Thyroid gland (tissue), 4 donors: ENCODE measurements around the gene SYNDIG1L. TPM values are rescaled to one million over a fixed set of nuclear protein-coding genes. Genes with fewer than 3 reads are reported as not detected.

Source experiments
- DNase-seq, 2 donors: peaks; one replicate each; pipeline ENCODE4 v3.0.0-alpha.2; 2019
- H3K27ac ChIP-seq, 3 donors: fragments of 200-600 bp; sonication (generic); 1 replicate in 2 of 3; 2 replicates in 1 of 3; pipeline ENCODE4 v1.5.1; 2016 to 2019; ENCODE audit warnings: mild to moderate bottlenecking in 1 of 3, moderate library complexity in 1 of 3
- H3K27me3 ChIP-seq: fragments of 200-600 bp; sonication (generic); one replicate; pipeline ENCODE4 v1.5.1; 2019
- H3K36me3 ChIP-seq, 2 donors: fragments of 200-600 bp; sonication (generic); one replicate each; pipeline ENCODE4 v1.5.1; 2016 to 2019
- H3K4me1 ChIP-seq, 2 donors: fragments of 200-600 bp; sonication (generic); one replicate each; pipeline ENCODE4 v1.5.1; 2017 to 2019
- H3K4me3 ChIP-seq, 3 donors: fragments of 200-600 bp; sonication (generic); replicated peaks in 1 of 3; 1 replicate in 2 of 3; 2 replicates in 1 of 3; pipeline ENCODE4 v1.5.1; 2016; ENCODE audit warnings: mild to moderate bottlenecking in 1 of 3
- H3K9me3 ChIP-seq: fragments of 200-600 bp; sonication (generic); one replicate; pipeline ENCODE4 v1.5.1; 2017
- POLR2A ChIP-seq, 2 donors: fragments of 450-650 bp; IDR thresholded peaks; one replicate each; pipeline ENCODE4 v1.6.1; 2017; ENCODE audit warnings: antibody characterized with exemption in 2 of 2, mild to moderate bottlenecking in 2 of 2, moderate library complexity in 1 of 2
- WGBS, 2 donors: methylation state at CpG; one replicate each; pipeline ENCODE4 v1.1.5; 2017; 5-methylcytosine and 5-hydroxymethylcytosine counted together
- intact Hi-C: fragments of 100-400 bp; cut with DNase I; formaldehyde crosslinking; loops from one replicate; pipeline ENCODE4 v1.15.1; 2023
- total RNA-seq, 4 donors: library from RNA; depleted of rRNA; stranded (reverse); fragments of >200 nt; gene quantifications; one replicate each; pipeline ENCODE4 v1.2.3, GENCODE V29; 2016
- TF ChIP-seq, protein P1 (sequence below), 6 experiments: fragments of 200-600 bp in 3 of 6; fragments of 450-650 bp in 3 of 6; sonication (generic) in 3 of 6; IDR thresholded peaks; one replicate each; pipeline ENCODE4 v1.5.1; 2016 to 2019; ENCODE audit warnings: antibody characterized with exemption in 6 of 6, mild to moderate bottlenecking in 2 of 6, inconsistent platforms in 1 of 6, moderate library complexity in 1 of 6

SYNDIG1L gene
- total RNA-seq, 4 donors from 2014 or later: 0.13 to 0.54 TPM; not detected in 2

- 76 to 80% methylated on average over 3 of the region's 3 CpGs for WGBS, 2 donors
- Histone ChIP-seq H3K36me3 (no peaks in the 10 kb centered on the region), H3K4me3 (no peak overlapping the region), H3K27me3 (peaks cover 4% of the 10 kb centered on the region), H3K27ac (no peak overlapping the region), H3K9me3 (no peaks in the 10 kb centered on the region), H3K4me1 (peaks cover 0 to 7% of the 10 kb centered on the region in 2 donors)
- no peak for DNase-seq
- intact Hi-C loops: no loop called here
- TF ChIP-seq, protein P1, sequence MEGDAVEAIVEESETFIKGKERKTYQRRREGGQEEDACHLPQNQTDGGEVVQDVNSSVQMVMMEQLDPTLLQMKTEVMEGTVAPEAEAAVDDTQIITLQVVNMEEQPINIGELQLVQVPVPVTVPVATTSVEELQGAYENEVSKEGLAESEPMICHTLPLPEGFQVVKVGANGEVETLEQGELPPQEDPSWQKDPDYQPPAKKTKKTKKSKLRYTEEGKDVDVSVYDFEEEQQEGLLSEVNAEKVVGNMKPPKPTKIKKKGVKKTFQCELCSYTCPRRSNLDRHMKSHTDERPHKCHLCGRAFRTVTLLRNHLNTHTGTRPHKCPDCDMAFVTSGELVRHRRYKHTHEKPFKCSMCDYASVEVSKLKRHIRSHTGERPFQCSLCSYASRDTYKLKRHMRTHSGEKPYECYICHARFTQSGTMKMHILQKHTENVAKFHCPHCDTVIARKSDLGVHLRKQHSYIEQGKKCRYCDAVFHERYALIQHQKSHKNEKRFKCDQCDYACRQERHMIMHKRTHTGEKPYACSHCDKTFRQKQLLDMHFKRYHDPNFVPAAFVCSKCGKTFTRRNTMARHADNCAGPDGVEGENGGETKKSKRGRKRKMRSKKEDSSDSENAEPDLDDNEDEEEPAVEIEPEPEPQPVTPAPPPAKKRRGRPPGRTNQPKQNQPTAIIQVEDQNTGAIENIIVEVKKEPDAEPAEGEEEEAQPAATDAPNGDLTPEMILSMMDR (IDR thresholded peaks at IDR 0.05): no peak
- TF ChIP-seq POLR2A (IDR thresholded peaks at IDR 0.05): no peak
Measured at GRCh38 chr14:74424606-74425005, 1.4 kb downstream of the SYNDIG1L start.

- Histone ChIP-seq H3K27ac (no peak overlapping the region), H3K36me3 (no peaks in the 10 kb centered on the region), H3K27me3 (peaks cover 4% of the 10 kb centered on the region), H3K9me3 (no peaks in the 10 kb centered on the region), H3K4me1 (peaks cover 0 to 7% of the 10 kb centered on the region in 2 donors), H3K4me3 (no peak overlapping the region)
- 59 to 80% methylated on average over 6 to 7 of the region's 7 CpGs for WGBS, 2 donors
- DNase-seq: no peak
- TF ChIP-seq, protein P1 (IDR thresholded peaks at IDR 0.05): no peak
- no peak for TF ChIP-seq POLR2A (IDR thresholded peaks at IDR 0.05)
- intact Hi-C loops: no loop called here
Measured at GRCh38 chr14:74423246-74423645, 2.8 kb downstream of the SYNDIG1L start.

- no peaks in the 10 kb centered on the region for H3K36me3 ChIP-seq
- WGBS, 2 donors: 55 to 61% methylated on average over 5 of the region's 5 CpGs
- TF ChIP-seq POLR2A (IDR thresholded peaks at IDR 0.05): no peak
- TF ChIP-seq, protein P1 (IDR thresholded peaks at IDR 0.05): no peak
- no peak overlapping the region for H3K27ac ChIP-seq
- no peak overlapping the region for H3K4me3 ChIP-seq
- DNase-seq: no peak
- no peaks in the 10 kb centered on the region for H3K9me3 ChIP-seq
- H3K27me3 ChIP-seq: peaks cover 4% of the 10 kb centered on the region
- intact Hi-C loops: no loop called here
- H3K4me1 ChIP-seq: peaks cover 0 to 7% of the 10 kb centered on the region in 2 donors
Measured at GRCh38 chr14:74421981-74422380, 4.0 kb downstream of the SYNDIG1L start.

- Histone ChIP-seq H3K4me1 (no peaks in the 10 kb centered on the region), H3K4me3 (no peak overlapping the region), H3K27ac (no peak overlapping the region), H3K36me3 (no peaks in the 10 kb centered on the region), H3K27me3 (no peaks in the 10 kb centered on the region), H3K9me3 (no peaks in the 10 kb centered on the region)
- TF ChIP-seq, protein P1 (IDR thresholded peaks at IDR 0.05): no peak
- no peak for TF ChIP-seq POLR2A (IDR thresholded peaks at IDR 0.05)
- WGBS, 2 donors: 47 to 51% methylated on average over 5 of the region's 5 CpGs
- intact Hi-C loops: no loop called here
- DNase-seq: no peak
Measured at GRCh38 chr14:74419086-74419485, 6.9 kb downstream of the SYNDIG1L start.

DNA sequence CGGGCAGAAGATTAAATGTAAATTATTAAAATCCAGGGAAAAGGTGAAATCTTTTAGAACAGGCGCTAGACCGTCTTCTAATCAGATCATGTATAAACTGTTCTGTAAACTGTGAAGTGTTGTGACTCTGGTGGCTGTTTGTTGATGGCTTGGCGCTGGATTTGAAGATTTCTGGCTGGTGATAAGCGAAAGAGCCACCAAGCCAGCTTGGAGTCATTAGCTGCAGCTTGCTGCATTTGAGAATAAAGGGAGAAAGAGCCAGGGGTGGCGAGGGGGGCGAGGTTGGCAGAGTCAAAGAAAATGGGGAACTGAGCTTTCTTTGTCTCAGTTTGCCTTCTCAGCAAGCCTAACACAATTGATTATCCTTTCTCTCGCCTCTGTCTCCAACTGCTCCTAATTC is 8.0 kb downstream of the SYNDIG1L start:
- intact Hi-C loops: no loop called here
- DNase-seq: no peak
- TF ChIP-seq, protein P1 (IDR thresholded peaks at IDR 0.05): no peak
- TF ChIP-seq POLR2A (IDR thresholded peaks at IDR 0.05): no peak
- no peaks in the 10 kb centered on the region for H3K9me3 ChIP-seq
- H3K4me1 ChIP-seq: no peaks in the 10 kb centered on the region
- H3K27ac ChIP-seq: no peak overlapping the region
- H3K4me3 ChIP-seq: no peak overlapping the region
- H3K27me3 ChIP-seq: no peaks in the 10 kb centered on the region
- 29 to 39% methylated on average over 8 of the region's 8 CpGs for WGBS, 2 donors
- H3K36me3 ChIP-seq: no peaks in the 10 kb centered on the region
